Astrocyte (in vitro differentiated cells and primary cell): ENCODE results near the gene SORBS2.

Experiments used
- EZH2 ChIP-seq: IDR thresholded peaks from 2 replicates; pipeline ENCODE4 v1.6.1; 2012; ENCODE audit warnings: mild to moderate bottlenecking, low read length, inconsistent platforms; ENCODE audit not compliant: insufficient read depth
- TF ChIP-seq, protein P1 (sequence below): IDR thresholded peaks from 2 replicates; pipeline ENCODE4 v1.5.1; 2011; ENCODE audit warnings: low read depth, mild to moderate bottlenecking, inconsistent platforms, low read length, moderate library complexity; ENCODE audit not compliant: insufficient read depth

DNA sequence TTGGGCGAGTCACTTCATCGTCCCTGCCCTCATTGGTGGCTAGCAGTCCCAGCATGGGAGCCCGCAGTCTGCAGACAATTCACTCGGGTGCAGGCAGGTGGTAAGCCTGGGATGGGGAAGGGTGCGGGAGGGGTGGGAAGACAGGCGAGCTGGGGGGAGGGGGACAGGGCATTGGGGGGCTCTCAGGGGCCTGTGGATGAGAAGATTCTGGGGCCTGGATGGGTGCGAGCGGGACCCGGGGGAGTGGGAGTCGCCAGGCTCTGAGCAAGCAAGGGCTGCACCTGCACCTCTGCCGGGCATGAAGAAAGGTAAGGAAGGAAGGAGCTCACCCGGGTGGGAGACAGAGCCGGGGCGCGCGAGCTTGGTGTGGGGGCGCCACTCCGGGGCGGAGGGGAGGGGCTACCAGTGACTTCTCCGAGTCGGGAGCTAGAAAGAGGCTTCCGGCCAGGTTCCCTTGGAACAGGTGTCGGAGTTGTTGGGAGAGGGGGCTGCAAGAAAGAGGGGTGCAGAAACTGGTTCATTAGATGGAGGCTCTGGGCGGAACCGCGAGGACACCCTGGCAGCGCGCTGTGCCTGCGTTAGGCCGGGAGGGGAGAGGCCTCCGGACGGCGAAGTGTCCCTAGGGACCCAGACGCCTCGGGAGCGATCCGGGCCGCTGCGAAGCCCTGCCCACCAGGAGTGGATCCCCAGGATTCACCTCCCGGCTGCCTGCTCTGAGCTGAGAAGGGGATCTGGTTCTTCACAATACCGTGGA lies 173.3 kb downstream of the SORBS2 start:
- TF ChIP-seq, protein P1, sequence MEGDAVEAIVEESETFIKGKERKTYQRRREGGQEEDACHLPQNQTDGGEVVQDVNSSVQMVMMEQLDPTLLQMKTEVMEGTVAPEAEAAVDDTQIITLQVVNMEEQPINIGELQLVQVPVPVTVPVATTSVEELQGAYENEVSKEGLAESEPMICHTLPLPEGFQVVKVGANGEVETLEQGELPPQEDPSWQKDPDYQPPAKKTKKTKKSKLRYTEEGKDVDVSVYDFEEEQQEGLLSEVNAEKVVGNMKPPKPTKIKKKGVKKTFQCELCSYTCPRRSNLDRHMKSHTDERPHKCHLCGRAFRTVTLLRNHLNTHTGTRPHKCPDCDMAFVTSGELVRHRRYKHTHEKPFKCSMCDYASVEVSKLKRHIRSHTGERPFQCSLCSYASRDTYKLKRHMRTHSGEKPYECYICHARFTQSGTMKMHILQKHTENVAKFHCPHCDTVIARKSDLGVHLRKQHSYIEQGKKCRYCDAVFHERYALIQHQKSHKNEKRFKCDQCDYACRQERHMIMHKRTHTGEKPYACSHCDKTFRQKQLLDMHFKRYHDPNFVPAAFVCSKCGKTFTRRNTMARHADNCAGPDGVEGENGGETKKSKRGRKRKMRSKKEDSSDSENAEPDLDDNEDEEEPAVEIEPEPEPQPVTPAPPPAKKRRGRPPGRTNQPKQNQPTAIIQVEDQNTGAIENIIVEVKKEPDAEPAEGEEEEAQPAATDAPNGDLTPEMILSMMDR: no peak
- TF ChIP-seq EZH2: no peak
